HCT116 (cell line): Measurements from ENCODE around the gene AKR1B1.

Experiments used
- CTCF ChIP-seq, 3 experiments: fragments of 200-600 bp in 1 of 3; sonication (generic) in 1 of 3; IDR thresholded peaks in 2 of 3; conservative IDR thresholded peaks in 1 of 3; 2 replicates each; pipeline ENCODE4 v1.5.1; 2012 to 2017; ENCODE audit warnings: low read depth in 2 of 3, low read length in 2 of 3, antibody characterized with exemption in 1 of 3, borderline replicate concordance in 1 of 3, control low read depth in 1 of 3, mild to moderate bottlenecking in 1 of 3, mixed read lengths in 1 of 3, mixed run types in 1 of 3, moderate library complexity in 1 of 3; ENCODE audit not compliant: insufficient read depth in 1 of 3
- EGR1 ChIP-seq: IDR thresholded peaks from 2 replicates; pipeline ENCODE4 v1.6.1; 2012; ENCODE audit warnings: low read depth
- POLR2A ChIP-seq: IDR thresholded peaks from 2 replicates; pipeline ENCODE4 v1.7.0; 2011; ENCODE audit warnings: borderline replicate concordance; ENCODE audit not compliant: insufficient read depth, insufficient read length; ENCODE audit errors: extremely low read depth
- RAD21 ChIP-seq: IDR thresholded peaks from 2 replicates; pipeline ENCODE4 v1.6.1; 2012; ENCODE audit warnings: low read depth, mild to moderate bottlenecking
- SIN3A ChIP-seq: IDR thresholded peaks from 2 replicates; pipeline ENCODE4 v1.6.1; 2012; ENCODE audit warnings: low read depth
- TF ChIP-seq, protein P1 (sequence below): IDR thresholded peaks from 2 replicates; pipeline ENCODE4 v1.6.1; 2011; ENCODE audit warnings: mild to moderate bottlenecking, low read length, moderate library complexity; ENCODE audit not compliant: insufficient replicate concordance; ENCODE audit errors: extremely low read depth

DNA sequence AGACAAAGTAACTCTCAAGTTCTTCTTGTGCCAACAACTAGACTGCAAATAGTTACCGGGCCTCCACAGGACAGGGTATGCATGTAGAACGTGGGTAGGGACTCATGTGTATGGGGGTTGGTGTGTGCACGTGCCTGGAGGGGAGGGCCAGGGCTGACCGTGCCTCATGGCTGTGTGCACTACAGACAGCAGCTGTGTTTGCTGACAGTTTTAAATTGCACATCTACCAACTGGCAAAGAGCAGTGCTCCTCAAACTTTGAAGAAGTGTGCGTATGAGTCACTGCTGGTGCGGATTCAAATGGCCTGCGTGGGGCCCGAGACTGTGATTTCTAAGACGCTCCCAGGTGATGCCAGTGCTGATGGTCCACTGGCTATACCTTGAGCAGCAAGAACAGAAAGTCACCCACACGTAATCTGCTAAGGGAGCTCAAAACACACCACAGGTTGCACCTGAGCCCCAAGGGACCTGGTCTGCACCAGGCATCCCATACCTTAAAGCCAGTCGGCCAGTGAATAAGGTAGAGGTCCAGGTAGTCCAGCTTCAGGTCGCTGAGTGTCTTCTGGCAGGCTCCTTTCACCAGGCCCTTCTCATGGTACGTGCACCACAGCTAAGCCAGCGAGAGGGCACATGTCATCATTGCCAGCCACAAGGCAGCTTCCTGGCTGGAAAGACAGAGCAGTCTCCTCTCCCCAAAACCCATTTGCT, 8.5 kb downstream of the AKR1B1 start:
- TF ChIP-seq CTCF (IDR thresholded peaks at IDR 0.05 in 2 of 3, conservative IDR thresholded peaks at IDR 0.05 in 1 of 3; ENCODE audit: borderline replicate concordance in 1 of 3, insufficient read depth in 1 of 3, low read depth in 2 of 3, low read length in 2 of 3) (no peak), EGR1 (no peak), POLR2A (no peak), SIN3A (no peak), RAD21 (no peak)
- TF ChIP-seq, protein P1, sequence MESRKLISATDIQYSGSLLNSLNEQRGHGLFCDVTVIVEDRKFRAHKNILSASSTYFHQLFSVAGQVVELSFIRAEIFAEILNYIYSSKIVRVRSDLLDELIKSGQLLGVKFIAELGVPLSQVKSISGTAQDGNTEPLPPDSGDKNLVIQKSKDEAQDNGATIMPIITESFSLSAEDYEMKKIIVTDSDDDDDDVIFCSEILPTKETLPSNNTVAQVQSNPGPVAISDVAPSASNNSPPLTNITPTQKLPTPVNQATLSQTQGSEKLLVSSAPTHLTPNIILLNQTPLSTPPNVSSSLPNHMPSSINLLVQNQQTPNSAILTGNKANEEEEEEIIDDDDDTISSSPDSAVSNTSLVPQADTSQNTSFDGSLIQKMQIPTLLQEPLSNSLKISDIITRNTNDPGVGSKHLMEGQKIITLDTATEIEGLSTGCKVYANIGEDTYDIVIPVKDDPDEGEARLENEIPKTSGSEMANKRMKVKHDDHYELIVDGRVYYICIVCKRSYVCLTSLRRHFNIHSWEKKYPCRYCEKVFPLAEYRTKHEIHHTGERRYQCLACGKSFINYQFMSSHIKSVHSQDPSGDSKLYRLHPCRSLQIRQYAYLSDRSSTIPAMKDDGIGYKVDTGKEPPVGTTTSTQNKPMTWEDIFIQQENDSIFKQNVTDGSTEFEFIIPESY, result no peak
